Fibroblast of gingiva (primary cell): ENCODE data around the gene MGAM2.
"Not testable (repeated sequence)": the region's sequence is repeated elsewhere in the genome, so short reads cannot be mapped to it uniquely, and the experiment has no call there.

Experiments used
- DNase-seq: peaks from one replicate; pipeline ENCODE4 v3.0.0-alpha.2; 2011; ENCODE audit warnings: low read depth

The MGAM2 gene

DNA sequence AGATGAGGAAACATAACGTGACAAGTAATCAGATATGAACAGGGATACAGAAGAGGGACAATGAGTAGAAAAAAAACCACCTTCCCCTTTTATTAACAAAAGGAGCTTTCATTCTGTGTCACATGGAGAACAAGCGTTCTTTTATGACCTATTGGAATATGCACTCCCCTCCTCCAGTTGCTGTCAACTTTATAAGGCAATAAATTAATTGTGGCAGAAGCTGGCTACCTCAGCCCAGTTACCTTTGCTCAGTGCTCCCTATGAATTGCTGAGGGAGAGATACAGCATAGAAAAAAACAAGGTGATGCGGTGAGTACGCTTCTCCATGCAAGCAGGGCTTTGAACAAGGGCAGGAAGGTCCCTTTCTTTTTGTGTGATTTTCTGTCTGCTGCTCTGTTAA is at the start of gene MGAM2:
MGAM2 (plus strand) TSS at position 220 of the 400 bp plus-strand sequence. CDS start 5,156 bp downstream, outside the sequence.
- DNase-seq, result no peak

- no peak for DNase-seq
Observed at GRCh38 chr7:142063551-142064442, 47.7 kb upstream of the MGAM2 start.

GRCh38 chr7:142066536-142066935 is 45.0 kb upstream of the MGAM2 start:
- no peak for DNase-seq

DNA sequence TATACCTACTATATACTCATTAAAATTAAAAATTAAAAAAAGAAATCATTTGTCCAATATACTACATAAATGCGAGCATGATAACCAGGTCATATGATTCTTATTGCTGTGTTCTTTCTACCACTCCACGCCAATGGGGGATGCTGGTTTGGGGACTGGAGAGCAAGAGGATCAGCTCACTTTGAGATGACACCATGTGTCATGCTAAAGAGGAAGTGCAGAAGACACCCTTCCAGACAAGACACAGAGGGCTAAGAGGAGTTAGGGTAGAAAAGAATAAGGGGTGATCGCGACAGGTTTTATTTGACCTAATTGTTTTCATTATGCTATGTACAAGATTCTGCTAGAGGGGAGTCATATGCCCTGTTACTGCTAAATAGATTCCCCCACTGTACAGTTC is 33.8 kb upstream of the MGAM2 start:
- DNase-seq, result no peak

GRCh38 chr7:142083605-142084004 is 27.9 kb upstream of the MGAM2 start:
- no peak for DNase-seq

- DNase-seq, result no peak
Observed at GRCh38 chr7:142085428-142085827, 26.1 kb upstream of the MGAM2 start.

- DNase-seq, result no peak
Observed at GRCh38 chr7:142088022-142088714, 23.4 kb upstream of the MGAM2 start.

GRCh38 chr7:142089035-142089434 is 22.5 kb upstream of the MGAM2 start:
- no peak for DNase-seq

DNA sequence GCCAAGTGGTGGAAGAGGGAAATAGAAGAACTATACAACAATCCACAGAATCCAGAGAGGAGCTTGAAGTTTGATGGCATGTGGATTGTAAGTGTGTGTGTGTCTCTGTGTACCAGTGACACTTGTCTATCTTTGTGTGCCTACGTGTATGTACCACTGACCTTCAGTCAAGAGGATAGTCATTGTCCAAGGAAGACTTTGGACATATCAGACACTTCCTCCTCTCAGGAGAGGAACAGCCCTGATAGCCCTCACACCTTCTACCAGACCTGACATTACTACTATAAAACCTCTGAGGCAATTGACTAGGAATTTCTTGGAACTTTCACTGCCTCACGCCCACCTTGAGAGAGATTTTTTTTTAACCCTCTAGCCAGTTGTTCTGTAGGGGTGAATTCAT is 19.6 kb upstream of the MGAM2 start:
- no peak for DNase-seq

DNA sequence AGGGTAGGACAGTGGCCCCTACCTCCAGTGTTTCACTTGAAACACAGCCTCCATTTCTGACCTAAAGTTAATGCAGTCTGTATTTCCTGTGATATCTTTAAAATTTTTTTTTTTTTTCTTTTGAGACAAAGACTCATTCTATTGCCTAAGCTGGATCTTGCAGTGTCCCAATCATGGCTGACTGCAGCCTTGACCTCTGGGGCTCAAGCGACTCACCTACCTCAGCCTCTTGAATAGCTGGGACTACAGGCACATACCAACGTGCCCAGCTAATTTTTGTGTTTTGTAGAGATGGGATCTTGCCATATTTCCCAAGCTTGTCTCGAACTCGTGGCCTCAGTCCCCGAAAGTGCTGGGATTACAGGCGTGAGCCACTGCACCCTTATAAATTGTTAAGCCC is 16.7 kb upstream of the MGAM2 start:
- DNase-seq, result no peak

DNA sequence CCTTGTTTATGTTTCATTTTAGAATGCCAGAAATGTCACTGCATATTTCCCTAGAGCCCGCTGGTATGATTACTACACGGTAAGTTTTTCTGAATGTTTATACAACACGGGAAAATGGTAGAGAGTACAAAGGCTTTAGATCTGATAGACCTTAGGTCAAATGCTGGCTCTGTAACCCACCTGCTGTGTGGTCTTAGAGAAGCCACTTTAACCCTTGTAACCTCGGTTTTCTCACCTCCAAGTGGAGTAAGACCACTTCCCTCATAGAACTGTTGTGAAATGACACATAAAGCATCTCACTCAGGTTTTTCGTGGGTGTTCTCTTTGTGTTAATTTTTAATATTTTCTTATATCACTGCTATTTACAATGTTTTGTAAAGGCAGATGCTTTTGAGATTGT is 13.9 kb upstream of the MGAM2 start:
- no peak for DNase-seq

- DNase-seq, result no peak
Observed at GRCh38 chr7:142098004-142098403, 13.5 kb upstream of the MGAM2 start.

GRCh38 chr7:142099347-142099746 is 12.2 kb upstream of the MGAM2 start:
- not testable (repeated sequence) for DNase-seq

DNA sequence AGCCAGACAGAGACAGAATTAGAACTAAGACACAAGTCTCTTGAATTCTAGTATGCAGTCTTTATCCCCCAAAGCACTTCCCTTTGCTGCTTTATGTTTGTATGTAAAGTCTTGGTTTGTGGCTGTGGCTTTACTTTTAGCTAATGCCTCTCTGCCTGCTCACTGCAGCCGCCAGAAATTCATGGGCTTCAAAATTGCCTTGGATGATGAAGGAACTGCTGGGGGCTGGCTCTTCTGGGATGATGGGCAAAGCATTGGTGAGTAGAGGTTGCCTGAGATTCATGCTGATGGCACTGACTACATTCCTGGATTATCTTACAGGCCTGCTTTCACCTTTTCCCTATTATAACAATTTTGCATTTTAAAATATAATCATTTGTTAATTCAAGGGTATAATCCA is 10.9 kb upstream of the MGAM2 start:
- DNase-seq, result no peak

DNA sequence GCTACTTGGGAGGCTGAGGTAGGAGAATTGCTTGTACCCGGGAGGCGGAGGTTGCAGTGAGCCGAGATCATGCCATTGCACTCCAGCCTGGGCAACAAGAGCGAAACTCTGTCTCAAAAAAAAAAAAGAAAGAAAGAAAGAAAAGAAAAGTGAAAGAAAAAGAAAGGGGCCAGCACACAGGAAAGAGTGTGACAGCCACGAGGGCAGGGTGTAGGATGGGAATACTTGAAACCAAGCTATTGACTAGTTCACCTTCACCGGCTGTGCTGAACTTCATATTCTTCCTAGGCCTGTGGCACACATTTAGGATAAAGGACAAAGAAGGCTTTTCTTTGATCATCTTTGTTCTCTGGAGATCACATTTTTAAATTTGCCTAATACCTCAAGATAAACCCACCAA is 9.7 kb upstream of the MGAM2 start:
- DNase-seq, result not testable (repeated sequence)

- no peak for DNase-seq
Observed at GRCh38 chr7:142104550-142105527, 6.7 kb upstream of the MGAM2 start.

DNA sequence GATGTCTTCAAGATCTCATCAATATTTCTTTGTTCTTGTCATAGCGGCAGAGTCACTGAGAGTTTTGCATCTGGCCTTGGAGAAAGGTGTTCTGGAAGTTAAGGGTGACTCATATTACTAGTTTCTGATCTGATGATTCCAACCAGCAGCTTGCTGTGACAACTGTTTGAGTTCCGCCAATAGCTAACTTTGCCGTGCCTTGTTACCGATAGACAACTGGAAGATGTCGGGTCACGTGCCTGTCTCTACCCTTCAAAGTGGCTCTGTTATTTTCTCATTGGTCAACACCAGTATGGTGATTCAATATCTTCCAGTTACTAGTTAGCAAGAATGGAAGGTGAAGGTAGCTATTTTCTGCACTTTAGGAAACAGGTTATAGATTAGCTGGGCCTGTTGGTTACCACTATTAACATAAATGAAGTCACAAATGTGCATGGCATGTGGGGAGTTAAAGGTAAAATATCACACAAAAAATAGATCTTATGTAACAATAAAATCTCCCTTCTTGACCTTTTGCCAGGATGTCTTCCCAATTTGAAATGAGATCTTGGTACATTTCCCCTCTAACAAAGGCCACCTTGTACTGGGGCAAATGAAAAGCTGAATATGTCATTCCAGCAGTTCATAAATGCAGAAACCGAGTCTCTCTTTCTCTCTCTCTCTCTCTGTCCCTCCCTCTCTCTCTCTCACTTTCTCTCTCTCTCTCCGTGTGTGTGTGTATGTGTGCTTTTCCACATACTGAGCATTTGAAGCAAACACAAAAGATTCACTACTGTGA is 2.6 kb upstream of the MGAM2 start:
- no peak for DNase-seq

DNA sequence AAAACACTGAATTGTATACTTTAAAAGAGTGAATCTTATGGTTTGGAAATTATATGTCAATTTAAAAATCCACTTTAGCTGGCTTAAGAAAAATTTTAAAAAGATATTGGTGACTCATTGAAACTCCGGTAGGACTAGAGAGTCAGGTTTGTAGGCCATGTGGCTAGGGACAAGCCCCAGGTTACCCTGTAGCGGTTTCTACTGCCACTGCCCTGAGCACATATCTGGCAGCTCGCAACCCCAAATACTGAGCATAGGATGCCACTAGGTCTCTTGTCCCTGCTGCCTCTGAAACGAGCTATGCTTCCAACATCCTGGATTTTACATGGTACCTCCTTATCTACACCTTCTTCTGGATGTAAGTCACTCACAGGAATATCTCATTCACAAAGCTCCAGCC is 1.4 kb upstream of the MGAM2 start:
- no peak for DNase-seq

DNA sequence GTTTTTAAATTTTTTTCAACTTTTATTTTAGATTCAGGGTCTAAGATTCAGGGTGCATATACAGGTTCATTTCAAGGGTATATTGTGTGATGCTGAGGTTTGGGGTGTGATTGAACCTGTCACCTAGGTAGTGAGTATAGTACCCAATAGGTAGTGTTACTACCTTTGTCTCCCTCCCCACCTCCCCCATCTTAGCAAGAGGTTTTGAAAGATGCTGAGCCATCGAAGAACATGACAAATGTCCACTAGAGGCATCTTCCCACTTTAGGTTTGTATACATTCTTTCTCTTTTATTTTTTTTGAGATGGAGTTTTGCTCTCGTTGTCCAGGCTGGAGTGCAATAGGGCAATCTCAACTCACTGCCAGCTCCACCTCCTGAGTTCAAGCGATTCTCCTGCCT is 880 bp upstream of the MGAM2 start:
- DNase-seq, result no peak

DNA sequence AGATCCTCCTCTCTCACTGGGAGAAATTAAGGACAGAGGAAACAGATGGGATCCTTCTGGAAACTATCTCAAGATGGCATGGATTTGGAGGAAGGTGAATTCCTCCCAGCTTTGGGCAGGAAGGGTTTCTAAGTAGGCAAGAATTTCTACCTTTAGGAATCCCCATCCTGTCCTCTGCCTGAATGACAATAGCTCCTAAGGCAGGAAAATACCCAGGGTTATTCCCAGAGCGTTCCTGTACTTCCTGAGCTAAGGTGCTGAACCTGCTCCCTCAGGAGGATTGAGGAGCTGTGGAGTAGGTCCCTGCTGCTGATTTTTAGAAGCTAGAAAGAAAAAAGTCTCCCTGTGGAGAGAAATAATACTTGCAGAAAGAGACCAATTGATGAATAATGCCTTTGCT is 568 bp downstream of the MGAM2 start:
- DNase-seq, result no peak

GRCh38 chr7:142114207-142114606 is 2.7 kb downstream of the MGAM2 start:
- DNase-seq, result no peak
